SKM-1 (cell line): Measurements from ENCODE around the gene ZNF366.

ENCODE experiments used
- DNase-seq: peaks from one replicate; lab custom pipeline; 2025; ENCODE audit not compliant: unreplicated experiment; lab: John Stamatoyannopoulos, UW

Gene ZNF366

GRCh38 chr5:72498284-72498683, 8.9 kb downstream of the ZNF366 start:
- DNase-seq: no peak

GRCh38 chr5:72497823-72498222, 9.4 kb downstream of the ZNF366 start:
- DNase-seq: no peak

- DNase-seq: no peak
Measured at GRCh38 chr5:72495410-72495809, 11.8 kb downstream of the ZNF366 start.

- no peak for DNase-seq
Measured at GRCh38 chr5:72494623-72495124, 12.5 kb downstream of the ZNF366 start.

- no peak for DNase-seq
Measured at GRCh38 chr5:72489536-72489935, 17.7 kb downstream of the ZNF366 start.

GRCh38 chr5:72488756-72489155, 18.5 kb downstream of the ZNF366 start:
- DNase-seq: no peak

GRCh38 chr5:72487177-72487576, 20.0 kb downstream of the ZNF366 start:
- no peak for DNase-seq

GRCh38 chr5:72486371-72486770, 20.8 kb downstream of the ZNF366 start:
- no peak for DNase-seq

- DNase-seq: no peak
Measured at GRCh38 chr5:72485430-72485974, 21.7 kb downstream of the ZNF366 start.

GRCh38 chr5:72482046-72482445, 25.2 kb downstream of the ZNF366 start:
- DNase-seq: no peak

GRCh38 chr5:72480841-72481240, 26.4 kb downstream of the ZNF366 start:
- no peak for DNase-seq

GRCh38 chr5:72479921-72480320, 27.3 kb downstream of the ZNF366 start:
- no peak for DNase-seq

GRCh38 chr5:72478684-72479083, 28.5 kb downstream of the ZNF366 start:
- no peak for DNase-seq

GRCh38 chr5:72478276-72478675, 28.9 kb downstream of the ZNF366 start:
- no peak for DNase-seq

GRCh38 chr5:72477644-72478043, 29.6 kb downstream of the ZNF366 start:
- DNase-seq: no peak

- DNase-seq: no peak
Measured at GRCh38 chr5:72477176-72477575, 30.0 kb downstream of the ZNF366 start.

GRCh38 chr5:72476721-72477120, 30.5 kb downstream of the ZNF366 start:
- DNase-seq: no peak

- no peak for DNase-seq
Measured at GRCh38 chr5:72476275-72476674, 30.9 kb downstream of the ZNF366 start.

GRCh38 chr5:72474516-72474915, 32.7 kb downstream of the ZNF366 start:
- no peak for DNase-seq

GRCh38 chr5:72474046-72474500, 33.1 kb downstream of the ZNF366 start:
- DNase-seq: no peak

GRCh38 chr5:72472666-72473422, 34.4 kb downstream of the ZNF366 start:
- peak; percentile 45 for DNase-seq

GRCh38 chr5:72472031-72472430, 35.2 kb downstream of the ZNF366 start:
- DNase-seq: no peak

- no peak for DNase-seq
Measured at GRCh38 chr5:72470826-72471225, 36.4 kb downstream of the ZNF366 start.
